Astrocyte (in vitro differentiated cells and primary cell): ENCODE results near the gene SLC48A1.

ENCODE experiments used
- CTCF ChIP-seq: IDR thresholded peaks from 2 replicates; pipeline ENCODE4 v1.5.1; 2011; ENCODE audit warnings: low read depth, mild to moderate bottlenecking, inconsistent platforms, low read length, moderate library complexity; ENCODE audit not compliant: insufficient read depth
- EZH2 ChIP-seq: IDR thresholded peaks from 2 replicates; pipeline ENCODE4 v1.6.1; 2012; ENCODE audit warnings: mild to moderate bottlenecking, low read length, inconsistent platforms; ENCODE audit not compliant: insufficient read depth

GRCh38 chr12:47825173-47825639 is 52.2 kb downstream of the SLC48A1 start:
- TF ChIP-seq CTCF (no peak), EZH2 (no peak)
